Ovary (tissue), 3 donors: ENCODE results near the gene DLEU7.

Experiments
- CTCF ChIP-seq, 3 donors: fragments of 450-650 bp in 2 of 3; fragments of 200-600 bp in 1 of 3; IDR thresholded peaks; one replicate each; pipeline versions ENCODE4 v1.5.1 to v1.8.0; 2016 to 2022; ENCODE audit warnings: antibody characterized with exemption in 3 of 3, mild to moderate bottlenecking in 1 of 3
- POLR2A ChIP-seq: fragments of 450-650 bp; IDR thresholded peaks from one replicate; pipeline ENCODE4 v1.6.1; 2017; ENCODE audit warnings: antibody characterized with exemption, mild to moderate bottlenecking, moderate library complexity
- donor health status: DM: no; HTN: no; CAD: no.

- TF ChIP-seq CTCF (IDR thresholded peaks at IDR 0.05) (no peak), POLR2A (no peak)
Observed at GRCh38 chr13:50779443-50780200, 63.9 kb downstream of the DLEU7 start.
